OCI-LY7 (cell line): Measurements from ENCODE around the gene NELFA. TPM values are rescaled to one million over a fixed set of nuclear protein-coding genes. Genes with fewer than 3 reads are reported as not detected.

Experiments
- BruUV-seq: library from RNA; stranded (reverse); fragments of 400-500 nt; replicated peaks from 2 replicates; lab custom pipeline; 2021; lab: Mats Ljungman, UMichigan
- CTCF ChIA-PET: fragments of 300-600 bp; sonication (Branson Sonifier 250); formaldehyde crosslinking; loops from one replicate; lab custom pipeline; 2022; ENCODE audit warnings: antibody characterized with exemption; ENCODE audit not compliant: unreplicated experiment; lab: Charles Lee
- POLR2A ChIA-PET: fragments of 300-600 bp; sonication (Branson Sonifier 250); formaldehyde crosslinking; loops from one replicate; lab custom pipeline; 2022; ENCODE audit warnings: antibody characterized with exemption; lab: Charles Lee
- DNase-seq: peaks from one replicate; pipeline ENCODE4 v3.0.0-alpha.2; 2015; ENCODE audit warnings: low spot score
- H2AFZ ChIP-seq: fragments of 200-600 bp; sonication (generic), shearing (Covaris generic); 2 replicates; pipeline ENCODE4 v1.6.1; 2014; ENCODE audit warnings: mild to moderate bottlenecking, antibody characterized with exemption, low read length, moderate library complexity
- H3K27ac ChIP-seq: fragments of 200-600 bp; sonication (generic); 2 replicates; pipeline ENCODE4 v1.5.1; 2014; ENCODE audit warnings: mixed run types, low read depth, mild to moderate bottlenecking, moderate library complexity, low read length, inconsistent platforms; ENCODE audit not compliant: poor library complexity, severe bottlenecking
- H3K36me3 ChIP-seq: fragments of 200-600 bp; sonication (generic); 2 replicates; pipeline ENCODE4 v1.6.1; 2014; ENCODE audit warnings: mild to moderate bottlenecking, antibody characterized with exemption, low read length, moderate library complexity, mixed read lengths; ENCODE audit not compliant: insufficient read depth
- H3K4me1 ChIP-seq: fragments of 200-600 bp; sonication (generic); 2 replicates; pipeline ENCODE4 v1.5.1; 2014; ENCODE audit warnings: mild to moderate bottlenecking, low read length; ENCODE audit not compliant: insufficient read depth, poor library complexity, severe bottlenecking
- H3K4me2 ChIP-seq: fragments of 200-600 bp; sonication (generic); 2 replicates; pipeline ENCODE4 v1.6.1; 2014; ENCODE audit warnings: mild to moderate bottlenecking, low read length
- H3K4me3 ChIP-seq: fragments of 200-600 bp; sonication (generic); 2 replicates; pipeline ENCODE4 v1.5.1; 2014; ENCODE audit warnings: mild to moderate bottlenecking, low read depth, low read length; ENCODE audit not compliant: poor library complexity, severe bottlenecking
- H3K79me2 ChIP-seq: fragments of 200-600 bp; sonication (generic); 2 replicates; pipeline ENCODE4 v1.6.1; 2016; ENCODE audit warnings: low read depth, mild to moderate bottlenecking, low read length, moderate library complexity, mixed read lengths; ENCODE audit not compliant: insufficient read depth
- H3K9me2 ChIP-seq: fragments of 200-600 bp; sonication (generic); 2 replicates; pipeline ENCODE4 v1.6.1; 2016; ENCODE audit warnings: mild to moderate bottlenecking, low read length, mixed read lengths; ENCODE audit not compliant: insufficient read depth
- H3K9me3 ChIP-seq: fragments of 200-600 bp; sonication (generic); 2 replicates; pipeline ENCODE4 v1.6.1; 2014; ENCODE audit warnings: mild to moderate bottlenecking, mixed run types, low read length, mixed read lengths
- H4K20me1 ChIP-seq: fragments of 200-600 bp; sonication (generic); 2 replicates; pipeline ENCODE4 v1.6.1; 2014; ENCODE audit warnings: mild to moderate bottlenecking, antibody characterized with exemption, low read length, moderate library complexity, mixed read lengths; ENCODE audit not compliant: insufficient read depth
- CTCF ChIP-seq: fragments of 200-600 bp; sonication (generic); conservative IDR thresholded peaks from 2 replicates; pipeline ENCODE4 v1.5.1; 2014; ENCODE audit warnings: mild to moderate bottlenecking, antibody characterized with exemption, low read length, moderate library complexity, mixed read lengths
- EZH2phosphoT487 ChIP-seq: fragments of 200-600 bp; sonication (generic); IDR thresholded peaks from 2 replicates; pipeline ENCODE4 v1.6.1; 2018; ENCODE audit warnings: low read depth, borderline replicate concordance, mild to moderate bottlenecking, mixed run types, antibody characterized with exemption, low read length, moderate library complexity, mixed read lengths
- intact Hi-C: fragments of 100-400 bp; cut with micrococcal nuclease; formaldehyde crosslinking; loops from one replicate; pipeline ENCODE4 v1.10.0; 2022; ENCODE audit not compliant: unreplicated experiment
- total RNA-seq, 2 experiments: library from RNA; depleted of rRNA in 1 of 2; stranded (reverse); fragments of >200 nt in 1 of 2; shearing (Covaris generic) in 1 of 2; gene quantifications; 2 replicates each; pipeline ENCODE4 v1.2.3, GENCODE V29; 2014 to 2022

NELFA gene
- total RNA-seq, 2 experiments from 2014 or later: 45.5 to 45.7 TPM

GRCh38 chr4:1967512-1968149 lies 41.1 kb downstream of the NELFA start:
- no peak for TF ChIP-seq EZH2phosphoT487
- TF ChIP-seq CTCF: no peak
- intact Hi-C loops: no loop called here
- Histone ChIP-seq H2AFZ (no peak overlapping the region), H3K79me2 (no peaks in the 10 kb centered on the region), H3K27ac (no peak overlapping the region), H3K4me2 (no peak overlapping the region), H3K4me1 (no peaks in the 10 kb centered on the region), H3K36me3 (peaks cover 90% of the 10 kb centered on the region), H3K9me2 (no peaks in the 10 kb centered on the region), H3K4me3 (no peak overlapping the region), H3K9me3 (no peaks in the 10 kb centered on the region), H4K20me1 (no peaks in the 10 kb centered on the region)
- DNase-seq: no peak
- POLR2A ChIA-PET: no interaction called here
- BruUV-seq: no TSS peak
- CTCF ChIA-PET: no interaction called here

- H3K4me2 ChIP-seq: no peak overlapping the region
- H3K4me1 ChIP-seq: no peaks in the 10 kb centered on the region
- intact Hi-C loops: no loop called here
- no peaks in the 10 kb centered on the region for H3K79me2 ChIP-seq
- H3K27ac ChIP-seq: no peak overlapping the region
- H3K9me3 ChIP-seq: no peaks in the 10 kb centered on the region
- H3K9me2 ChIP-seq: no peaks in the 10 kb centered on the region
- no peak for DNase-seq
- POLR2A ChIA-PET: no interaction called here
- H3K4me3 ChIP-seq: no peak overlapping the region
- H3K36me3 ChIP-seq: peaks cover 90% of the 10 kb centered on the region
- H2AFZ ChIP-seq: no peak overlapping the region
- CTCF ChIA-PET: no interaction called here
- no peak for TF ChIP-seq EZH2phosphoT487
- TF ChIP-seq CTCF: no peak
- BruUV-seq: no TSS peak
- no peaks in the 10 kb centered on the region for H4K20me1 ChIP-seq
Measured at GRCh38 chr4:1964971-1965370, 43.8 kb downstream of the NELFA start.

DNA sequence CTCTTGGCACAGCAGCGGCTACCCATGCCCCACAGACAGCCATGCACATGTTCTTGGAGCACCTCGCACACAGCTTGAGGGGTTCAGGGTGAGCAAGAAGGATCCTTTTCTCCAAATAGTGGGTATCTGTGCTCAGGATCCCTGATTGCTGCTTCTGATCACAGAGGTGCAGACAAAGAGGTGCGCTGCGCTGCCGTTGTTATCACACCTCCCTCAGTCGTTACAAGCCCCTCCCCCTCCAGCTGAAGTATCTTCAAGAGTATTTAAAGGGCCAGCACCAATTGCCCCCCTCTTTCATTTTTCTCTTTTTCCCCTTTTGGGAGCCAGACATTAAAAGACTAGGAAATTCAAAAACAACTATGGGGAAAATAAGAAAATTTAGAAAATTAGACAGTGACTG lies 44.3 kb downstream of the NELFA start:
- no peak for DNase-seq
- no peak overlapping the region for H3K4me3 ChIP-seq
- no peak overlapping the region for H2AFZ ChIP-seq
- H3K9me2 ChIP-seq: no peaks in the 10 kb centered on the region
- intact Hi-C loops: no loop called here
- no peaks in the 10 kb centered on the region for H4K20me1 ChIP-seq
- ChIA-PET CTCF (no interaction called here), POLR2A (interaction anchor here (0.6 kb wide), 1 partner anchor 661 kb away, joined by 3 read pairs; no protein-coding TSS in a partner anchor)
- H3K9me3 ChIP-seq: no peaks in the 10 kb centered on the region
- no TSS peak for BruUV-seq
- no peaks in the 10 kb centered on the region for H3K79me2 ChIP-seq
- no peak overlapping the region for H3K27ac ChIP-seq
- H3K4me1 ChIP-seq: no peaks in the 10 kb centered on the region
- TF ChIP-seq EZH2phosphoT487 (no peak), CTCF (no peak)
- peaks cover 90% of the 10 kb centered on the region for H3K36me3 ChIP-seq
- no peak overlapping the region for H3K4me2 ChIP-seq
